NOMO-1 treated with dmso at 0.1 percent for 144 hours (cell line): Measurements from ENCODE around the gene PTPRD.
"Not testable (repeated sequence)": the region's sequence is repeated elsewhere in the genome, so short reads cannot be mapped to it uniquely, and the experiment has no call there.

Source experiments
- DNase-seq: peaks from one replicate; lab custom pipeline; 2025; ENCODE audit not compliant: unreplicated experiment; lab: John Stamatoyannopoulos, UW

The PTPRD gene

DNA sequence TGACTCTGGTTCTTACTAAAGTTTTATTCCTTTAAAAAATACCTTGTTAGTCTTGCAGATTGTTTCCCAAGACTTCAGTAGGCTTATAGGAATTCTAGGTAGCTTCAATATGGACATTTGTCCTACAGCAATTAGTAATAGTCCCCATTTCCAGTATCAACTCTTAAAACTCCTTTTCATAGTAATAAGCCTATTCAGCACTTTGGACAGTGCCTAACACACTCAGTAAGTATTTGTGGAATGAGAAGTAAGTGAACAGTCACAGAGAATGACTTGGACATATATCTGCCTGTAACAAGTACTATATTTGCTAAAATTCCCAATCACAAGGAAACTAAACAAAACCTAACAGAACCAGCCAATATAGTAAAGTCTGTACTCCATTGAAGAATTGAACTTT, 1521.4 kb downstream of the PTPRD start:
- no peak for DNase-seq

DNA sequence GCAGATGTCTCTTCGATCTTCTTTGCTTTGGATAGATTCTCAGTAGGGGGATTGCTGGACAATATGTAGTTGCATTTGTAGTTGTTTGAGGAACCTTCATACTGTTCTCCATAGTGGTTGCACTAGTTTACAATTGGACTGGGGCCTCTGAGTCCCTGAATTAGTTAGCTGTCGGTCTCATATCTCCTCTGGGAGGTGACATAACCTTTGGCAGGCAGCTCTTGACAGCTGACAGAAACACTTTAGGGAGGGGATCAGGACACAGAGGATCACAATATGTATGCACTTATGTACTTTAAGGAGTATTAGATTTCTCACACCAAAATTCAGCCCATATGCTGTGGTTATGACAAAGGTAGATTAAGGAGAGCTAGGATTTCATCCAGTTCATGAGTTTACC, 1533.3 kb downstream of the PTPRD start:
- DNase-seq = no peak

- DNase-seq = no peak
These were observed 1534.5 kb downstream of the PTPRD start for GRCh38 chr9:9078301-9078700.

DNA sequence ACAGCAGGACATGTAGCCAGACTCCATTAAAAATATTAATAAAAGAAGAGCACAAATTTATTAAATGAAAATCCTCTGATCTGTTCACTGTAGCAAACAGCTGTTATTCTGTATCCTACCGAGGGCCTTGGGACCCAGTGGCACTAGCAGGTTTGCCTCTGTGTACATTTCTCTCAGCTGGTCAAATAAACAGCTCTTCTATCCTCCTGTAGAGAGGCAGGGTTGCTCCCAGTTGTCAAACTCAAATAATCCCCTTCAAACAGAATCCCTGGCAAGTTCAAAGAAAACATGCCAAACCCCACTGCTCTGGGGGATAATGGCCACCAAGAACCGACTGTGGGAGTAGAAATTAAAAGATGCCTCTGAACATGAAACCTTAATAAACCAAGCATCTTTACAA, 1551.2 kb downstream of the PTPRD start:
- DNase-seq = no peak

- no peak for DNase-seq
These were observed 1558.3 kb downstream of the PTPRD start for GRCh38 chr9:9054354-9054992.

GRCh38 chr9:9045572-9045971, 1567.2 kb downstream of the PTPRD start:
- DNase-seq = no peak

DNA sequence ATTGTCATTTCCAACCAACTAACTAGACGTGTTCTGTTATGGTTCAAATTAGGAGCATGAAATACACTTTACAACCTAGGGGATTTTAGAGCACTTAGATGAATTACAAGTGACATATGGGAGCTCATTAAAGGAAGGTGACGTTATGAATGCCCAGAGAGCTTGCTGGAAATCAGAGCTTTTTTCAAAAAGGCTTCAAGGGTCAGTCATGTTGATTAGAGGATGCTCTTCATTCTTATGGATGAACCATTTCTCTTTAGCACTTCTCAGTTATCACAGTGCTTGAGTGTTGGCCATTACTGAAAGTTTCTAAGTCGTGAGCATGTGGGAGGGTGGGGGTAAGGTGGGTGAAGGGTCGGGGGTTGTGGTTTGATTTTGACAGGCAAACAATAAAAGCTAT, 1567.7 kb downstream of the PTPRD start:
- DNase-seq = no peak

DNA sequence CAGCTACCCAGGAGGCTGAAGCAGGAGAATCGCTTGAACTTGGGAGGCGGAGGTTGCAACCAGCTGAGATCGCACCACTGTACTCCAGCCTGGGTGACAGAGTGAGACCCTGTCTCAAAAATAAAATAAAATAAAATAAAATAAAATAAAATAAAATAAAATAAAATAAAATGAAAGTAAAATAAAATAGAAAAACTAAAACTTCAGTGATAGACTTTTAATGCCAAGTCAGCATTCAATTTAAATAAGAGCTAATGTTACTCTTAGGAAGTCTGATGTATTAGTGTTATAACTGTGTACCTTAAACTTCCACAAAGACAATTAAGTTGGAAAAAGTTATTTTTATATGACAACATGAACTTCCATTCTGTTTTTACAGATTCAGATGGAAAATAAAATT, 1569.0 kb downstream of the PTPRD start:
- not testable (repeated sequence) for DNase-seq

DNA sequence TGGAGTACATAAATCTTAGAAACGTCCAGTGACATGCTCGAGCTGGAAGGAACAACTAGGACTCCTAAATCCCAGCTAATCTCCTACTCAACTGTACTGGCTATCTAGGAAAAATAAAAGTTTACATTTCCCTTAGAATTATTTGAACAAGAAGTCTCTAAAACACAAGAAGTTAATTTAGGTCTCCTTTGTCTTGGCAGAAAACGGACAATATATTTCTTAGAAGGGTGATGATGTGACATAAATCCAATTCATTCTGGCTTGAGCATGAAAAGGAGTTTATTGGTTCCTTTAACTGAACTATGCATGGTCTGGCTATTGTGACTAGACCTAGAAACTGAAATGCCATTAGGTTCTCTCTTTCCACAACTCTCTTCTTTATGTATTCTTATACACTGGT, 1571.0 kb downstream of the PTPRD start:
- no peak for DNase-seq

GRCh38 chr9:9033022-9033421, 1579.8 kb downstream of the PTPRD start:
- no peak for DNase-seq

DNA sequence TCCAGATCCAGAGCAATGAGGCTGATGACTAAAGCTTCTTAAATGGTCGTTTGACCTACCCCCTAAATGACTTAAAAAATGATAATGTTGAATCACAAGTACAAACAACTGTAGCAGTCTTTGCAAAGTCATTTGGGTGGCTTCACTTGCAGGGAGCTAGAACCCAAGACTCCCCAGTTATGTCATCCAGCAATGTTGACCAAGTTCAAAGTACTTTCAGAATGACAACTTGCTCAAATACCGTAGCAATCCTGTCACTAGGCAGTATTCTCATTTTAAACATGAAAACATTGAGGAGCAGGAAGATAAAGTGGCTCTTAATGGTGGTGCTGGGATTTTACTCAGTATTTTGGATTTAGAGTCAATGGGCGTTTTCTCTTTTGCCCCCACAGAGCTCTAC, 1596.2 kb downstream of the PTPRD start:
- DNase-seq = no peak

- no peak for DNase-seq
These were observed 1608.0 kb downstream of the PTPRD start for GRCh38 chr9:9004810-9005209.

- no peak for DNase-seq
These were observed 1609.8 kb downstream of the PTPRD start for GRCh38 chr9:9002826-9003583.

- no peak for DNase-seq
These were observed 1632.2 kb downstream of the PTPRD start for GRCh38 chr9:8980496-8981013.

- DNase-seq = no peak
These were observed 1634.5 kb downstream of the PTPRD start for GRCh38 chr9:8978334-8978733.

DNA sequence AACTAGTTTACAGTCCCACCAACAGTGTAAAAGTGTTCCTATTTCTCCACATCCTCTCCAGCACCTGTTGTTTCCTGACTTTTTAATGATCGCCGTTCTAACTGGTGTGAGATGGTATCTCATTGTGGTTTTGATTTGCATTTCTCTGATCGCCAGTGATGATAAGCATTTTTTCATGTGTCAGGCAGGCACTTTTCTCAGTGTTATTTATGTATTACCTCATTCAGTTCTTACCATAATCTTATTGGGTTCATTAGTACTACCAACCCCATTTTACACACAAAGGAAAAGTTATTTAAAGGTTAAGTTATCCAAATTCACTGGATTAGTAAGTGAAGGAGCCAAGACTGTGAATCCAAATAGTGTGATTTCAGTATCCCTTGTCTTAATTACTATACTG, 1644.5 kb downstream of the PTPRD start:
- DNase-seq = not testable (repeated sequence)

DNA sequence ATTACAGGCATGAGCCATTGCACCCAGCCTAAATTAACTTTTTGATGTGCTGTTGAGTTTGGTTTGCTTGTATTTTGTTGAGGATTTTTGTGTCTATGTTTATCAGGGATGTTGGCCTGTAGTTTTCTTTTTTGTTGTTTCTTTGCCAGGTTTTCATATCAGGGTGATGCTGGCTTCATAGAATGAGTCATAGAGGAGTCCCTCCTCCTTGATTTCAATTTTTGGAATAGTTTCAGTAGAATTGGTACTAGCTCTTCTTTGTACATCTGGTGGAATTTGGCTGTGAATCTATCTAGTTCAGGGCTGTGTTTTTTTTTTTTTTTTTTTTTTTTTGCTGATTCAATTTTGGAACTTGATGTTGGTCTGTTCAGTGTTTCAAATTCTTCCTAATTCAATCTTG, 1648.9 kb downstream of the PTPRD start:
- DNase-seq = no peak

DNA sequence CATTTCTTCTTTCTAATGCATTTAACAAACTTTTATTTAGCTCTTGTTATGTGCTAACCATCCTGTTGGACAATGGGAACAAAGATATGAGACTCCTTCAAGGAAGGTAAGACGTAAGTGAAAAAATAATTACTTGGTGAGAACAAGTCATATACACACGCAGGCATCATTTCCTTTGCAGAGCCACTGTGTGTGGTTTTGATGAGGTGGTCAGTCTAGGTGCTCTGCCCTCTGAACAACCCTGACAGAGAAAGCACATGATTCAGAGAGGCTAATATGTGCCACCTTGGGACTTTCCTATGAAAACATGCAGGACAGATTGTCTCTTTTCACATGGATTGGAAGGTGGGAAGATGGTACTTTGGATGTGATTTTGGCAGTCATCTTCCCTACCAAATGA, 1650.7 kb downstream of the PTPRD start:
- no peak for DNase-seq

- no peak for DNase-seq
These were observed 1651.5 kb downstream of the PTPRD start for GRCh38 chr9:8961186-8961851.

GRCh38 chr9:8960254-8960653, 1652.5 kb downstream of the PTPRD start:
- no peak for DNase-seq

GRCh38 chr9:8958358-8958757, 1654.4 kb downstream of the PTPRD start:
- DNase-seq = no peak

GRCh38 chr9:8955315-8955714, 1657.5 kb downstream of the PTPRD start:
- DNase-seq = no peak
